Type B pancreatic cell (in vitro differentiated cells): ENCODE results near the gene CCDC154. TPM values are rescaled to one million over a fixed set of nuclear protein-coding genes. Genes with fewer than 3 reads are reported as not detected.

ENCODE experiments used
- DNase-seq: peaks from one replicate; pipeline ENCODE4 v3.0.0; 2021; ENCODE audit warnings: mixed read lengths; ENCODE audit not compliant: unreplicated experiment; ENCODE audit errors: extremely low spot score
- H3K27ac Mint-ChIP-seq: 2 replicates; pipeline ENCODE4 v1.8.0; 2021; ENCODE audit warnings: mild to moderate bottlenecking, mixed read lengths
- H3K27me3 Mint-ChIP-seq: 2 replicates; pipeline ENCODE4 v1.8.0; 2021; ENCODE audit warnings: mixed read lengths
- H3K36me3 Mint-ChIP-seq: 2 replicates; pipeline ENCODE4 v1.8.0; 2021; ENCODE audit warnings: mixed read lengths
- H3K4me1 Mint-ChIP-seq: one replicate; pipeline ENCODE4 v1.8.0; 2021; ENCODE audit warnings: mixed read lengths; ENCODE audit not compliant: unreplicated experiment
- H3K4me3 Mint-ChIP-seq: 2 replicates; pipeline ENCODE4 v1.8.0; 2021; ENCODE audit warnings: mild to moderate bottlenecking, mixed read lengths
- H3K9me3 Mint-ChIP-seq: 2 replicates; pipeline ENCODE4 v1.8.0; 2021; ENCODE audit warnings: mixed read lengths
- CTCF ChIP-seq: fragments of 200-600 bp; sonication (generic); conservative IDR thresholded peaks from 2 replicates; pipeline ENCODE4 v1.5.0; 2021; ENCODE audit warnings: antibody characterized with exemption, mild to moderate bottlenecking
- total RNA-seq: library from RNA; stranded (reverse); gene quantifications from 2 replicates; pipeline ENCODE4 v1.2.1, GENCODE V29; 2021; ENCODE audit warnings: low replicate concordance

The CCDC154 gene
- total RNA-seq, 1 donor from 2014 or later, result 5.0 TPM

- Mint-ChIP-seq H3K36me3 (no peaks in the 10 kb centered on the region), H3K27me3 (no peaks in the 10 kb centered on the region), H3K4me3 (no peak overlapping the region), H3K27ac (no peak overlapping the region), H3K9me3 (no peaks in the 10 kb centered on the region), H3K4me1 (no peaks in the 10 kb centered on the region)
- DNase-seq, result no peak
- TF ChIP-seq CTCF, result no peak
Measured at GRCh38 chr16:1455190-1456171, 11.1 kb upstream of the CCDC154 start.

GRCh38 chr16:1454561-1454960 is 10.2 kb upstream of the CCDC154 start:
- Mint-ChIP-seq H3K9me3 (no peaks in the 10 kb centered on the region), H3K36me3 (no peaks in the 10 kb centered on the region), H3K27ac (no peak overlapping the region), H3K27me3 (no peaks in the 10 kb centered on the region), H3K4me3 (no peak overlapping the region), H3K4me1 (no peaks in the 10 kb centered on the region)
- no peak for TF ChIP-seq CTCF
- DNase-seq, result no peak

- no peaks in the 10 kb centered on the region for H3K27me3 Mint-ChIP-seq
- H3K27ac Mint-ChIP-seq, result no peak overlapping the region
- H3K4me1 Mint-ChIP-seq, result no peaks in the 10 kb centered on the region
- no peaks in the 10 kb centered on the region for H3K36me3 Mint-ChIP-seq
- no peaks in the 10 kb centered on the region for H3K9me3 Mint-ChIP-seq
- no peak for DNase-seq
- no peak for TF ChIP-seq CTCF
- H3K4me3 Mint-ChIP-seq, result no peak overlapping the region
Measured at GRCh38 chr16:1453316-1453715, 9.0 kb upstream of the CCDC154 start.

GRCh38 chr16:1452530-1452929 is 8.2 kb upstream of the CCDC154 start:
- Mint-ChIP-seq H3K27me3 (no peaks in the 10 kb centered on the region), H3K4me1 (no peaks in the 10 kb centered on the region), H3K9me3 (no peaks in the 10 kb centered on the region), H3K27ac (no peak overlapping the region), H3K36me3 (no peaks in the 10 kb centered on the region), H3K4me3 (no peak overlapping the region)
- no peak for DNase-seq
- TF ChIP-seq CTCF, result no peak

GRCh38 chr16:1451702-1452392 is 7.5 kb upstream of the CCDC154 start:
- no peak for TF ChIP-seq CTCF
- no peak for DNase-seq
- Mint-ChIP-seq H3K27me3 (no peaks in the 10 kb centered on the region), H3K4me1 (no peaks in the 10 kb centered on the region), H3K27ac (no peak overlapping the region), H3K4me3 (no peak overlapping the region), H3K36me3 (no peaks in the 10 kb centered on the region), H3K9me3 (no peaks in the 10 kb centered on the region)
